Peyer's patch (tissue), 4 donors: ENCODE measurements around the gene KCNE1. TPM values are rescaled to one million over a fixed set of nuclear protein-coding genes. Genes with fewer than 3 reads are reported as not detected.

Experiments
- DNase-seq, 3 donors: peaks; one replicate each; pipeline ENCODE4 v3.0.0-alpha.2; 2017 to 2019
- H3K27ac ChIP-seq, 4 donors: fragments of 200-600 bp; sonication (generic); one replicate each; pipeline ENCODE4 v1.5.1; 2016 to 2019
- H3K27me3 ChIP-seq, 2 donors: fragments of 200-600 bp; sonication (generic); one replicate each; pipeline ENCODE4 v1.5.1; 2019
- H3K36me3 ChIP-seq, 3 donors: fragments of 200-600 bp; sonication (generic); one replicate each; pipeline ENCODE4 v1.5.1; 2016 to 2019
- H3K4me1 ChIP-seq, 4 donors: fragments of 200-600 bp; sonication (generic); one replicate each; pipeline ENCODE4 v1.5.1; 2016 to 2019
- H3K4me3 ChIP-seq, 4 donors: fragments of 200-600 bp; sonication (generic); 1 replicate in 3 of 4; 2 replicates in 1 of 4; pipeline ENCODE4 v1.5.1; 2016 to 2019; ENCODE audit warnings: mild to moderate bottlenecking in 1 of 4
- H3K9me3 ChIP-seq, 4 donors: fragments of 200-600 bp; sonication (generic); one replicate each; pipeline ENCODE4 v1.5.1; 2016 to 2019; ENCODE audit warnings: mild to moderate bottlenecking in 1 of 4
- POLR2A ChIP-seq, 2 donors: fragments of 450-650 bp; IDR thresholded peaks; one replicate each; pipeline ENCODE4 v1.5.1; 2017; ENCODE audit warnings: antibody characterized with exemption in 2 of 2, mild to moderate bottlenecking in 2 of 2, moderate library complexity in 2 of 2
- total RNA-seq, 4 donors: library from RNA; depleted of rRNA; stranded (reverse); fragments of >200 nt; gene quantifications; one replicate each; pipeline ENCODE4 v1.1.0, GENCODE V29; 2016
- TF ChIP-seq, protein P1 (sequence below), 6 experiments: fragments of 450-650 bp in 4 of 6; fragments of 200-600 bp in 2 of 6; sonication (generic) in 1 of 6; IDR thresholded peaks; one replicate each; pipeline ENCODE4 v1.5.1; 2017 to 2019; ENCODE audit warnings: antibody characterized with exemption in 6 of 6, mild to moderate bottlenecking in 3 of 6, moderate library complexity in 1 of 6

Gene KCNE1
- total RNA-seq, 4 donors from 2014 or later: 0.70 to 3.8 (median 1.7) TPM

DNA sequence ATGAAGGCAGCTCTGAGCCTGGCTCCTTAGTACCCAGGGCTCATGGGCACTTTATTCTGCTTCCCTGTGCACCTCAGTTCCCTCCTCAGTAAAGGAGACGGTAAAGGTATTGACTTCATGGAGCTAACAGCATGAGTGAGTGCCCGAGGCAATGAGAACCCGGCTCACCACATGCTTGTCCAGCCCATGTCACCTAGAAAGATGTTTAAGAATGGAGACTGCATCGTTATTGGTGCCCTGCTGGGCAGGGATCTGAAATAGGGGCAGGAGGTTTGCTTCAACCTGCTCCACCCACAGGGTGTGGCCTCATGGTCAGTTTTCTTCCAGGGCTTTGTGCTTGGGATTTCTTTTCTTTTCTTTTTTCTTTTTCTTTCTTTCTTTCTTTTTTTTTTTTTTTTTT, 7.0 kb upstream of the KCNE1 start:
- Histone ChIP-seq H3K27ac (no peak overlapping the region), H3K4me1 (peaks cover 0 to 30% (median 0%) of the 10 kb centered on the region in 4 donors), H3K9me3 (no peaks in the 10 kb centered on the region), H3K4me3 (no peak overlapping the region), H3K27me3 (no peaks in the 10 kb centered on the region), H3K36me3 (peaks cover 0 to 42% (median 0%) of the 10 kb centered on the region in 3 donors)
- TF ChIP-seq, protein P1, sequence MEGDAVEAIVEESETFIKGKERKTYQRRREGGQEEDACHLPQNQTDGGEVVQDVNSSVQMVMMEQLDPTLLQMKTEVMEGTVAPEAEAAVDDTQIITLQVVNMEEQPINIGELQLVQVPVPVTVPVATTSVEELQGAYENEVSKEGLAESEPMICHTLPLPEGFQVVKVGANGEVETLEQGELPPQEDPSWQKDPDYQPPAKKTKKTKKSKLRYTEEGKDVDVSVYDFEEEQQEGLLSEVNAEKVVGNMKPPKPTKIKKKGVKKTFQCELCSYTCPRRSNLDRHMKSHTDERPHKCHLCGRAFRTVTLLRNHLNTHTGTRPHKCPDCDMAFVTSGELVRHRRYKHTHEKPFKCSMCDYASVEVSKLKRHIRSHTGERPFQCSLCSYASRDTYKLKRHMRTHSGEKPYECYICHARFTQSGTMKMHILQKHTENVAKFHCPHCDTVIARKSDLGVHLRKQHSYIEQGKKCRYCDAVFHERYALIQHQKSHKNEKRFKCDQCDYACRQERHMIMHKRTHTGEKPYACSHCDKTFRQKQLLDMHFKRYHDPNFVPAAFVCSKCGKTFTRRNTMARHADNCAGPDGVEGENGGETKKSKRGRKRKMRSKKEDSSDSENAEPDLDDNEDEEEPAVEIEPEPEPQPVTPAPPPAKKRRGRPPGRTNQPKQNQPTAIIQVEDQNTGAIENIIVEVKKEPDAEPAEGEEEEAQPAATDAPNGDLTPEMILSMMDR (IDR thresholded peaks at IDR 0.05): no peak
- TF ChIP-seq POLR2A (IDR thresholded peaks at IDR 0.05): no peak
- DNase-seq: no peak

DNA sequence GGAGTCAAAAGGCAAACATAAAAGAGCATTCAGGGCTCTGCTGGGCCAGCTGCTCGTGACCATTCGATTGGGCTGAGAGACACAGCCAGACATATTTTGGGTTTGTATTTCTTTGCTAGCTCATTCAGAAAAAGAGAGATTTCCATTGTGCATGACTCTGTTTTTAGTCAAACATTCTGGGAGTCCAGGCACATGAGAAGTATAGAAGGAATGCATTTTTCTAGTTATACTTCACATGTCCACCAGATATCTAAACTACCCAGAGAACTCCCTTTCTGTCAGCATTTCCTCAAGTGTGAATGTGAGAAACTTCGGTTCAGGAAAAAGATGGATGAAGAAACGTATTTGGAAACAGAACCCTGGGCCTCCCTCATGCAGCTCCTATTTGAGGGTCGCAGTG, 6.3 kb upstream of the KCNE1 start:
- H3K9me3 ChIP-seq: no peaks in the 10 kb centered on the region
- no peaks in the 10 kb centered on the region for H3K27me3 ChIP-seq
- TF ChIP-seq, protein P1 (IDR thresholded peaks at IDR 0.05): no peak
- TF ChIP-seq POLR2A (IDR thresholded peaks at IDR 0.05): no peak
- H3K4me1 ChIP-seq: peaks cover 0 to 23% (median 0%) of the 10 kb centered on the region in 4 donors
- no peak for DNase-seq
- no peak overlapping the region for H3K27ac ChIP-seq
- H3K36me3 ChIP-seq: peaks cover 0 to 42% (median 0%) of the 10 kb centered on the region in 3 donors
- no peak overlapping the region for H3K4me3 ChIP-seq

DNA sequence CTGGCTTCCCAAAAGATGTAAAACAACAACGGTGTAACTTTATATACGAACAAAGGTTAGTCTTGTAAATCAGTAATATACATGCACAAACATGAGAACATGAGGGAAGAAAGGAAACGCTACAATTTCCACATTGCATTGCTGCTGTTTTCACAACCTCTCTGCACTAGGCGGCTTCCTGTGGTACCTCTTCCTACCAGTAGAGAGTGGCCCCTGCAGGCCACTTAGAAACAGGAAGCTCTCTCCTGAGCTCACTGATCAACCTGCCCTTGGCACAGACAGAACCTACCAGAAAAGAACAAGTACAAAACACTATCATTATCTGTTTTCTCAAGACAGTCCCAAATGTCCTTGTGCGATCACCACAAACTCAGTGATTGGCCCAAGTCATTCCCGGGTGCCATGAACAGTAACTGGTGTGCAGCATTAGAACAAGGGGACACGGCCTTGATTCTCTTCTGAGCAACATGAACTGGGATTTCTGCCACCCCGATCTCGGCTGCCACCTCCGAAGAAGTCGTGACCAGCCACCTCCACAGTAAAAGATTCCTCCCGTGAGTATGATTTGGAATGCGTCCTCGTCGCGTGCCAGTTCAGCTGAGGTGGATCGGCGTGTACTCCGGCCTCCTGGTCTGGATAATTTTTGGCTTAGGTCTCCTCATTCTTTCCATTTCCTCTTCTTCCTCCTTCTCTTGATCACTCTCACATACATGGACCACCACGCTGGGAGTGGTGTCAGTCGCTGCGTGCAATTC, 5.7 kb upstream of the KCNE1 start:
- H3K9me3 ChIP-seq: no peaks in the 10 kb centered on the region
- H3K4me1 ChIP-seq: peaks cover 0 to 17% (median 0%) of the 10 kb centered on the region in 4 donors
- no peak overlapping the region for H3K27ac ChIP-seq
- DNase-seq: no peak
- H3K27me3 ChIP-seq: no peaks in the 10 kb centered on the region
- H3K4me3 ChIP-seq: no peak overlapping the region
- H3K36me3 ChIP-seq: peaks cover 0 to 42% (median 0%) of the 10 kb centered on the region in 3 donors
- TF ChIP-seq, protein P1 (IDR thresholded peaks at IDR 0.05): peak in 4 of 6 experiments; percentile 5 to 33 (median 31)
- TF ChIP-seq POLR2A (IDR thresholded peaks at IDR 0.05): no peak

DNA sequence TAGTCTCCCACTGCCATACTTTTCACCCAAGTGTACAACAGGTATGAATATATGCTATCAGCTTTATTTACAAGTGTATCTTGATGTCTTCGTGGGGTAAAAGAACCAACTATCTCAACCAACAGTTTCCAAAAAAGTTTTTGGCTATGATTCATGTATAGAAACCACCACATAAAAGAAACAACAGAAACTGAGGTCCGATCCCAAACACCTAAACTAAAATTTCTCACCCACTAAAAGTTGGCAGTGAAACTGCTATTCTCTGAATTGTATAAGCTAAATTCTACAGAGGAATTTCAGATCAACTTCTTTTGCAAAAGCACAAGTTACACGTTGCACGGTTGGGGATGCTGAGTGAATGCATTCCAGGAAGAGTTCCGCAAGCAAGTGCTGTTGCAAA, 5.0 kb upstream of the KCNE1 start:
- Histone ChIP-seq H3K4me3 (no peak overlapping the region), H3K27me3 (no peaks in the 10 kb centered on the region), H3K27ac (no peak overlapping the region), H3K4me1 (peaks cover 0 to 10% (median 0%) of the 10 kb centered on the region in 4 donors), H3K36me3 (peaks cover 0 to 42% (median 0%) of the 10 kb centered on the region in 3 donors), H3K9me3 (no peaks in the 10 kb centered on the region)
- TF ChIP-seq, protein P1 (IDR thresholded peaks at IDR 0.05): no peak
- no peak for TF ChIP-seq POLR2A (IDR thresholded peaks at IDR 0.05)
- no peak for DNase-seq

DNA sequence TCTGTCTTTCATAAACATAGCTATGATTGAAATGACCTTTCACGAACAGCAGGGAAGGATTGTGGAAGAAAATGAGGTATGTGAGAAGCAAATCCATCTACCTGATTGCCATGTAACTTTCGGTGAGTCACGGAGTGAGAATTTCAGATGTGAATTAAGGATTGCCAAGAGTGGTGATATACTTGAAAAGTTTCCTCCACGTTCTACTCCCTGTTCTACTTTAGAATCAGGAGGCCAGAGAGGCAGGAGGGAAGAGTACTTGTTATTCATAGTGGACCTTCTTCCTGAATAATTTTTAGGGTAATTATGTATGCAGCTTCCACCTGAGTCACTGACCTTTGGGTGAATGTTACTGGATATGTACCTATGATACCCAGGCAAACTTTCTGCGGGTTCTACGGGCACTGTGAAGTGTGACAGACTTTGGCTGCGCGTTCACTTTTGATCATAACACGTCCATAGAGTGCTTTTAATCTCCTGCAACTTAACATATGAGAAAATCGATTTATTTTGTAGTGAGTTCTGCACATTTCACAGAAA, 2.6 kb upstream of the KCNE1 start:
- Histone ChIP-seq H3K27me3 (no peaks in the 10 kb centered on the region), H3K4me3 (no peak overlapping the region), H3K9me3 (no peaks in the 10 kb centered on the region), H3K36me3 (peaks cover 0 to 26% (median 0%) of the 10 kb centered on the region in 3 donors), H3K4me1 (no peaks in the 10 kb centered on the region), H3K27ac (no peak overlapping the region)
- DNase-seq: no peak
- TF ChIP-seq, protein P1 (IDR thresholded peaks at IDR 0.05): no peak
- TF ChIP-seq POLR2A (IDR thresholded peaks at IDR 0.05): no peak
